Left kidney (tissue), 8 donors: ENCODE measurements around the gene PAGE2. TPM values are rescaled to one million over a fixed set of nuclear protein-coding genes. Genes with fewer than 3 reads are reported as not detected.
"Not testable (repeated sequence)": the region's sequence is repeated elsewhere in the genome, so short reads cannot be mapped to it uniquely, and the experiment has no call there.

Experiments used
- DNase-seq: peaks from one replicate; pipeline ENCODE4 v3.0.0-alpha.2; 2013
- long read RNA-seq, 8 donors: transcript quantifications; one replicate each; lab custom pipeline, GENCODE V29; 2026
- polyA plus RNA-seq: library from polyadenylated mRNA; unstranded; fragments of 120-200 nt; gene quantifications from one replicate; pipeline ENCODE4 v1.2.1, GENCODE V29; 2013; ENCODE audit not compliant: insufficient read length

The PAGE2 gene, protein sequence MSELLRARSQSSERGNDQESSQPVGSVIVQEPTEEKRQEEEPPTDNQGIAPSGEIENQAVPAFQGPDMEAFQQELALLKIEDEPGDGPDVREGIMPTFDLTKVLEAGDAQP
- not detected for polyA plus RNA-seq
- long read RNA-seq, donor 1 = 0 reads
- long read RNA-seq, donor 2 = 0 reads
- long read RNA-seq, donor 3 = 0 reads
- long read RNA-seq, donor 4 = 0 reads
- long read RNA-seq, donor 5 = 0 reads
- long read RNA-seq, donor 6 = 0 reads
- long read RNA-seq, donor 7 = 0 reads
- long read RNA-seq, donor 8 = 0 reads

DNA sequence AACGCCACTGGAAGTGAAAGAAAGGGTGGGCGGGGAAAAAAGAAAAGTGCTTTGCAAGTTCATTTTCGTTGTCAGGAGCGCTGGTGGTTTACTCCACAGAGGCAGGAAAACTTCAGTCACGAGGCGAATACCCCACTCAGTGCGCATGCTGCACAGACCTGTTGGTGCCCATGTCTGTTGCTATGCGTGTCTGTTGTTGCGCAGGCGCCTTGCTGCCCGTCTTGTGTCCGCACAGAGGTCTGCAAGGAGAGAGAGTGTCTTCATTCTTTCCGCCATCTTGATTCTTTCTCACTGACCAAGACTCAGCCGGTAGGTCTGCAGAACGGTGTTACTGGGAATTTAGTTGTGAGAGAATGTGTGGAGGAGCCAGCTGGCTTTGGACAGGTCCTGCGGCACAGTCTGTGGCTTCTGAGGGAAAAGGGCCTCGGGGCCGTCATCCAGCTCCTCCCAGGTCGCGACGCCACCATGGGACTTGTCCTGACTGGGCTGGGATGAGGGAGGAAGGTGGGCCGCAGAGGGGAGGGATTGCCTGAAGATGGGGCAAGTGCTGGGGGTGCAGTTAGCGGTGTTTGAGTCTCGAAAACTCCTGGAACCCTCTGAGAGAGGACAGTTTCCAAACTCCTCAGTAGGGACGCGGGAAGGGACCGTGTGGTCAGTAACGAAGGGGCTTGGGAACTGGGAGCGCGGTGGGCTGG is at the start of gene PAGE2:
Gene PAGE2 (plus strand): TSS at position 224 of the 695 bp plus-strand sequence. CDS start 1,003 bp downstream, outside the sequence.
- DNase-seq = no peak

DNA sequence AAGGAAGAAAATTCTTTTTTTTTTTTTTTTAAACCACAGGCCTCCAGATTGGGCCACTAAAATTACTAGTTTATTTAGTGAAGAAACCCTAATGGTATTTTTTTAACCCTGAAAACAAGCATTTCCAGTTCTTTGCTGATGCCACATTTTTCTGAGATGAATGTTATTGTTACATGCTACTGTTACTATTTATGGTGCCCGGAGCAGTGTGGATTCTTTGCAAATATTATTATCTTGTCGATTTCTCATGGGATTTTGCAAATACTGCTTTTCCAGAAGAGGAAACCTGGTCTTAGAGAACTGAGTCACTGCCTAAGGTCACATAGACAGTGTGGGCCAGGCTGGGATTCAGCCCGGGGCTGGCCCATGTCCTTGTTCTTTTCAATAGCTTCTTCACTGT is 49.3 kb upstream of the PAGE2 start:
- no peak for DNase-seq

DNA sequence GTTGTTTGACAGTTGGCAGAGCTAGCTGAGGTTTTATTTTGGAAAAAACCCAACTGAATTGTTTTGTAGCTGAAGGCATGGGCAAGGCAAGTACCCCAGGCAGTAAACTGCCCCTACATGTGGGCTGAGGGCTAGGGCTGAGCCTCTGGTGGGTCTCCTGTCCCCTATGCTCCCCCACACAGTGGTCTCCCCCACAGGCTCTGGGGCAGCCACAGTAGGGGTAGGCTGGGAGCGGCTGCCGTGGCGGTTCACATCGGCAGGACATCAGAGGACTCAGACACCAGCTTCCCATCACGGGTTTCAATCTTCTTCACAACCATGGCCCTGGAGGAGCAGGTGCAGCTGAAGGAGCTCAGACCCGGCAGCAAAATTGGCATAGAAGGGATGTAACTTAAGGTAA is 47.3 kb upstream of the PAGE2 start:
- DNase-seq = no peak

DNA sequence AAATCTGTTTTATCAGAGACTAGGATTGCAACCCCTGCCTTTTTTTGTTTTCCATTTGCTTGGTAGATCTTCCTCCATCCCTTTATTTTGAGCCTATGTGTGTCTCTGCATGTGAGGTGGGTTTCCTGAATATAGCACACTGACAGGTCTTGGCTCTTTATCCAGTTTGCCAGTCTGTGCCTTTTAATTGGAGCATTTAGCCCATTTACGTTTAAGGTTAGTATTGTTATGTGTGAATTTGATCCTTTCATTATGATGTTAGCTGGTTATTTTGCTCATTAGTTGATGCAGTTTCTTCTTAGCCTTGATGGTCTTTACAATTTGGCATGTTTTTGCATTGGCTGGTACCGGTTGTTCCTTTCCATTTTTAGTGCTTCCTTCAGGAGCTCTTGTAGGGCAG is 38.2 kb upstream of the PAGE2 start:
- DNase-seq = not testable (repeated sequence)

DNA sequence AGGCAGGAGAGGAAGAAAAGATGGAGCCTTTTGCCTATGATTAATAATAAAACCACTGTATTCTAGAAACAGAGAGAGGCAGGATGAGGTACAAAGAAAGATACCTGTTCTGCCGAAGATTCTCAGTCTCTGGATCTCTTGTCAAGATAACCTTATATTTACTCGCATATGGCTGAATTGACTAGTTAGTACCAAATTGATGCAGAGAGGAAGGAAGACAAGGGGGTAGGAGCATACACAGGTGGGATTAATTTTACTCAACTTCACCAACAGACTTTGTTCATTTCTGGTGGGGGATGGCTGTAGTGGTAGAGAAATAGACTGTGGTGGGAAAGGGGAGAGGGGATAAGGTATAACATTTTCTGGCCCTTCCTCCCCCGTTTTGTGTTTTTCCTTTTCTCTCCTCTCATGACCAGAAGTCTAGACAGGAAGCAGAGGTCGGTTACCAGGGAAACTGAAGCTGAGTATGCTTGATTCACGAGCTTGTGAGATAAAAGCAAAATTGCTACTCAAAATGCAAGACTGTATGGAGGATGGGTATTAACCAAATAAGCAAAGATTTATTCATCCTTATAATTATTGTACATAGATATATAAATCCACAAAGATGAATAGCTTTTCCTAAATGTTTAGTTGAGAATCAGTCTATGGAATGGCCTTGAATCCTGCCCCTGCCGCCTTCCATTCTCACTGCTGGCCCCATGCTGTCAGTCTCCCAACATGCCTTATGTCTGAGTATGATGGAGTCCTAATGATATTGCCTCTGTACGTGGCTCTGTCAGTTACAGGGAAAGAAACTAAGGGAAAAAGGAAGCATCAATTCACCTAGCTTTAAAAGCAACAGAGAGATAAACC is 31.8 kb upstream of the PAGE2 start:
- peak; percentile 22 for DNase-seq

DNA sequence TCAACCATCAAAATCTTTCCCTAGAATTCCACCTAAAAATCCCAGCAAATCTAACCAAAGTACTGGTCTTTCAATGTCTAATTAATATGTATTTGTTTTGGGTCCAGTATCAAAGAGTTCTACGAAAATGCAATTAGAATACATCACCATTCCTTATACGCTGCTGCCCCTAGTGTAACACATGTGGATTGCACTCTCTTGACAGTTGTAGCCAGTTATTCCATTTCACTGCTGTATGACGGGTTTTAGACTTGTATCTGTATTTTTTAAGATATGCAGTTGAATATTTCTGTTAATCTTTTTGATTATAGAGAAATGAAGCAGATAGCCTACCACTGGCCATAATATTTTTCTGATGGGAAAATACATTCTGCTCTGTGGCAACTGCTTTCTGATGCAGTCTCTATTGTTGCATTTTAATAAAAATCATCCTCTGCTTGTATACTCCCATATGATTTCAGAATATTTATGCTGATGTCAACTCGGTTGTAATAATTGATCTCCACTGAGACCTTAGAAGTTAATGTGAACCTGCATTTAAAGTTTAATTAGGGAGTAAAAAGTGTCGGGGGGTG is 31.1 kb upstream of the PAGE2 start:
- DNase-seq = peak; percentile 28

DNA sequence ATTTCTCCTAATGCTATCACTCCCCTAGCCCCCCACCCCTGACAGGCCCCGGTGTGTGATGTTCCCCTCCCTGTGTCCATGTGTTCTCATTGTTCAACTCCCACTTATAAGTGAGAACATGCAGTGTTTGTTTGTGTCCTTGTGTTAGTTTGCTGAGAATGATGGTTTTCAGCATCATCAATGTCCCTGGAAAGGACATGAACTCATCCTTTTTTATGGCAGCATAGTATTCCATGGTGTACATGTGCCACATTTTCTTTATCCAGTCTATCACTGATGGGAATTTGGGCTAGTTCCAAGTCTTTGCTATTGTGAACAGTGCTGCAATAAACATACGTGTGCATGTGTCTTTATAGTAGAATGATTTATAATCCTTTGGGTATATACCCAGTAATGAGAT is 21.6 kb upstream of the PAGE2 start:
- DNase-seq = not testable (repeated sequence)

DNA sequence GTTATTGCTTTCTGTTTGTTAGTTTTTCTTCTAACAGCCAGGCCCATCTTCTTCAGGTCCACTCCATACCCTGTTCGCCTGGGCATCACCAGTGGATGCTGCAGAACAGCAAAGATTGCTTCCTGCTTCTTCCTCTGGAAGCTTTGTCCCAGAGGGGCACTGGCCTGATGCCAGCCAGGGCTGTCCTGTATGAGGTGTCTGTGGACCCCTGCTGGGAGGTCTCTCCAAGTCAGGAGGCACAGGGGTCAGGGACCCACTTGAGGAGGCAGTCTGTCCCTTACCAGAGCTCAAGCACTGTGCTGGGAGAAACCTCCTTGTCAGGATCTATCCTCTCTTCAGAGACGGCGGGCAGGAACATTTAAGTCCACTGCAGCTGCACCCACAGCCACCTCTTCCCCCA is 16.5 kb upstream of the PAGE2 start:
- no peak for DNase-seq

DNA sequence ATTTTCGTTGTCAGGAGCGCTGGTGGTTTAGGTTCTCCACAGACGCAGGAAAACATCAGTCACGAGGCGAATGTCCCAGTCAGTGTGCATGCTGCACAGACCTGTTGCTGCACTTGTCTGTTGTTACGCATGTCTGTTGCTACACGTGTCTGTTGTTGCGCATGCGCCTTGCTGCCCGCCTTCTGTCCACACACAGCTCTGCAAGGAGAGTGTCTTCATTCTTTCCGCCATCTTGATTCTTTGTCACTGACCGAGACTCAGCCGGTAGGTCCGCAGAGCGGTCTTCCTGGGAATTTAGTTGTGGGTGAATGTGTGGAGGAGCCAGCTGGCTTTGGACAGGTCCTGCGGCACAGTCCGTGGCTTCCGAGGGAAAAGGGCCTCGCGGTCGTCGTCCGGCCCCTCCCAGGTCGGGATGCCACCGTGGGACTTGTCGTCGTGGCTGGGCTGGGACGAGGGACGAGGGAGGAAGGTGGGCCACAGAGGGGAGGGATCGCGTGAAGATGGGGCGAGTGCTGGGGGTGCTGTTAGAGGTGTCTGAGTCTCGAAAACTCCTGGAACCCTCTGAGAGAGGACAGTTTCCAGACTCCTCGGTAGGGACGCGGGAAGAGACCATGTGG is 13.9 kb upstream of the PAGE2 start, which contains the start of gene PAGE2B:
Gene PAGE2B (plus strand): TSS at position 180 of the 617 bp plus-strand sequence. CDS start 1,012 bp downstream, outside the sequence.
- no peak for DNase-seq

DNA sequence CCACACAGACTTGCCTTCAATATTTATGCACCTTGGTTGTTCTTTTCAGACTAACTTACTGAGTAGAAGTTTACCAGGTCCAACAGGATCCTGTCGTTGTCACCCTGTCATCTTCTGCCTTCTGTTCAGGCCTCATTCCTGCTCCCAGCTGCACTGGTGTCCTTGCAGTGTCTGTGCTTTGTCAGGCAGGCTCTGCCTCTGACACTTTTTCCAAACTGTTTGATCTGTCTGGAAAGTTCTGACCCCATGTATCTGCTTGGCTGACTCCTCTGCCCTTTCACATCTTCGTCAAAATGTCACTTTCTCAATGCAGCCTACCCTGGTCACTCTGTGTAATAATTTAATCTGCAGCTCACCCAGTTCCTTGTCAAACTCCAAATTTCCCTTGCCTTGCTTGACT is 9.9 kb downstream of the PAGE2 start:
- DNase-seq = no peak

DNA sequence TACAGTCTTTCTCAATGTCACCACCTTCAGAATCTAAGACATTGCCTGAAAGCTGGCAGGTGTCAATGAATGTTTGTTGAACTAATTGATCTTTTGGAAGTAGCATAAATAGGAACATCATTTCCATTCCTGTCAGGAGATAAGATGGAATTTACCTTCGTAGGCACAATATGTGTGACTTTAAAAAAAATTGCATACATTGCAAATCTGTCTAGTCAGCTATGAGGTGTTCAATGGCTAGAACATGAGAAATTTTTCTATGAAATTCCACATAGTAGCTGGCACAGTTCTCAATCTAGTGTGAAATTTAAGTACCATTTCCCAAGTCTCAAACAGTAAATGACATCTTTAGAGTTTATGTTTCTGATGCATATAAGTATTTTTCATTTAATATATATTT is 10.3 kb downstream of the PAGE2 start:
- no peak for DNase-seq

DNA sequence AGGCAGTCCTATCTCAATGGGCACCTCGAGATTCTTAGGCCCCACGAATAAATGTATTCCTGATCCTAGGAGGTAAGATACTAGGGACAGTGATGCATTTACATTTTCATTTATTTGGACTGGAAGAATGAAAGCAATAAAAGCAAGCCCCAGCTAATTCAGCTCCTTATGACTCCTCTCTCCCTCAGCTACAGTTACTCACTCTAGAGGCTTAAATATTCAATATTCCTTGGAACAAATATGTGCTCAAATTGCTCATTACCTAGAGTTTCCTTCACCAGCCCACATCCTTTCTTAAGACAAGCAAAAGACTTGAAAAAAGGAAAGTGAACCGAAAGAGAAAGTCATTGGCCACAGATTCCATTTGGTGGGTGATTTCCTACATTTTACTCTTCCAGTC is 13.9 kb downstream of the PAGE2 start:
- no peak for DNase-seq

DNA sequence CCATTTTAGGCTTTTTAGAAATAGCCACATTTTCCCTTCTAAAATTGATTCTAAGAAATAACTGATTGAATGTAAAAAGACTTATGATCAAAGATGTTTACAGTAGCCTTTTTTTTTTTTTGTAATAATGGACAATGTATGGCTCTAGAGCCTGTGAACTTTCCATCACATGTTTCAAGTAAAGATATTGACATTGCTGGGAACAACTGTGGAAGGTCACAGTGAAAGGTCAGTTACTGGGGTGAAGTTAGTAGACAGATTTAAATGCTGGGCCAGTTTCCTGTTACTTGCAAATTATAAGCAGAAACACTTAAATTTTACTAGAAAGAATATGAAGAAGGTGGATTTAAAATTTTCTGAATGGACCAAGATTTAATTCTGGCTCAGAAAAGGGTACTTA is 18.4 kb downstream of the PAGE2 start:
- no peak for DNase-seq

DNA sequence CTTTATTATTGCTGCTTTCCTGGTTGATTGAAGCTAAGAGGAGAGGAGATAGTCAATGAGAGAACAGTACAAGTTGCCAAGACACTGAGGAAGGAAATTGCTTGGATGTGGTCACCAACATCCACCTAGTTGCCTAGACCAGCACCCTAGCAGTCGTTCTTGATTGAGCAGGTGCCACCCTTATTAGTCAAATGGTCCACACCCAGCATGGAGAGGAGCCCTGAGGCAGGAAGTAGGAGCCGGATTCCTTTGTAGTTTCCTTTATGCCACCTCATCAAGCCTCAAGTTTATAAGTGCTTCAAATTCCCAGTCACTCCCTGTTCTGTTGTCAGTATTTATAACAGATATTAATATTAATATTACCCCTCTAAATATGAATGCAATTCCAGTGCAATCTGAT is 19.1 kb downstream of the PAGE2 start:
- no peak for DNase-seq

DNA sequence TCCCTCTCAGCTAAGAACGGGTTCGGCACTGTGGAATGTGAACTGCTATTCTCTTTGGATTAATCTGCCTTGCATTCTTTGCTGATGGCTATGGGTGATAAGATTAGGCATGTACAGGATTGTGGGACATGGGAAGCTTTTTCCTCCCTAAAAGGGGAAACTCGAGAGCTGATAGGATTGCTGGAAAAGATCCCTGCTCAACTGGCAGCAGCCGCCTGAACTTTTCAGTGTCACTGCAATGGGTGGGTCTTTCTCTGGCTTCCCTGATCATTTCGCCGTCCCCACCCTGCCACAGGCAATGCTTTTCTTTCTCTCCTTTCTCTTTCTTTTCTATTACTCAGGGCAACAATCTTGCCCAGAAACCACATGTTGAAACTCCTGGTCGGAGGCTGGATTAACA is 20.5 kb downstream of the PAGE2 start:
- DNase-seq = no peak

DNA sequence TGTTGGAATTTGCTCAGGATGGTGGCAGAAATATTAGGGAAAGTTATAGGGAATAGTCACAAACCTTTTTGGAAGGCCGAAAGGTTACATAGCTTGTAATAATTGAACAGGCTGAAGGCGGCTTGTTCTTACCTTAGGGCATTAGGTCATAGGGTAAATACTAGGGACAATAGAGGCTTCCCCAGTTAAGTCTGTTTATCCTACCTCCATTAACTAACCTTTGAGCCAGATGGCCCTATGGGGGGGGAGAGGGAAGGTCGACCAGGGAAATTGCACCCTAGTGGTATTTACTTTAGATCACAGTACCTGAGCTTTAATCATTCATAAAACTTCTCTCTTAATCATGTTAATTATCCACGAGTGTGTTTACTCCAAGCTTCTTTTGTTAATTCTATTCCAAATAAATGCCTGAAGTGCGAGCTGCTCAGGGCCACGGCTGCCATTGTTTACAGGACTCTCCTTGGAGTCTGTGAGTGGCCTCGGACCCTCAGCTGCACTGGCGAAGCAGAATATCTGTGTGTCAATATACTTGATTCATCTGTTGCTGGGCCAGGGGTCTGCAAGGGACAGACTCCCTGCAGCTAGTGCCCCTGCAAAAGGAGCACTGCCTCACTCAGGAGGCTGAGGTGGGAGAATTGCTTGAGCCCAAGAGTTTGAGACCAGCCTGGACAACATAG is 22.9 kb downstream of the PAGE2 start:
- no peak for DNase-seq

DNA sequence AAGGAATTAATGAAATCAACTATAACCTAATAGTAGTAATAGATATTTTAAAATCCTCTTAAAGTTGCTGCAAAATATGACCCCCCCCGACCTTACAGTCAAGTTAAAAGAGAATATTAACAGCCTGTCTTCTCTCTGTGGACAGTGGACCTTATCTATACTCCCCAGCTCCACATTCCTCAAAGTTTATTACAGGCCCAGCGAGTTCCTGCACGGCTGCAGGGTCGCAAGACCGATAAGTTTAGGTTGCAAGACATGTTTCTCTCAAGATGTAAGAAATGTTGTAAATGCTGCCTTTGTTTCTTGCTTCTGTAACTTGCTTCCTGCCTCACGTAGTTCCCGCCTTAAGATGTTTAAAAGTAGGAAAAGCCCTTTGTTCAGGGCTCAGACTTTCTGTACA is 27.8 kb downstream of the PAGE2 start:
- not testable (repeated sequence) for DNase-seq

DNA sequence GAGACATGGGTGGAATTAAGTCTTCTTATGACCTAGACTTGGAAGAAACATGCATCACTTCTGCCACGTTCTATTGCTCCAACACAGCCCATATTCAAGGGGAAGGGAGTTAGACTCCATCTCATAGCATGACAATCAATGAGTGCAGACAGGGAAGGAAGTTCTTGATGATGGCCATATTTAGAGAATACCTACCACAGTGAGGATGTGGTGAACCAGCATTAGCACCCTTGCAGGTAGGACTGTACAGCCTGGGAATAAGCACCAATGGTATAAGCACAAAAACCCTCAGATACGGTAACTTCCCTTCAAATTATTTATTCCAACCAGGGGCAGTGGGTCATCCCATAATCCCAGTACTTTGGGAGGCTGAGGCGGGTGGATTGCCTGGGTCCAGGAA is 29.8 kb downstream of the PAGE2 start:
- DNase-seq = no peak

DNA sequence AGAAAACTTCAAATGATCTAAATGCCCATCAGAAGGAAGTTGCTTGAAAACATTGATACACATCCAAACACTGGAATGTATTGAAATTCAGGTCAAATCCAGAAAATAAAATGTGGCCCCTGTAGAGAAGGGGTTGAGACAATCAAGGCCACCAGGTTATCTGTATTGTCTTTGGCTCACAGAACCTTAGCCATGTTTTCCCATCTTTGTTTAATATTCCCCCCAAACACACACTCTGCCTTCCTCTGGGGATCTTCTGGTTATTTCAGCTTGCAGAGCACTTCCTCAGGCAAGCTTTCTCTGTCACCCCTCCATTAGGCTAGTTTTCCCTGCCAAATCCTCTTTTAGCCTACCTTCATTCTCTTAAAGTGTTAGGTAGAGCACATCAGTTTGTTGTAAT is 30.5 kb downstream of the PAGE2 start:
- DNase-seq = no peak

DNA sequence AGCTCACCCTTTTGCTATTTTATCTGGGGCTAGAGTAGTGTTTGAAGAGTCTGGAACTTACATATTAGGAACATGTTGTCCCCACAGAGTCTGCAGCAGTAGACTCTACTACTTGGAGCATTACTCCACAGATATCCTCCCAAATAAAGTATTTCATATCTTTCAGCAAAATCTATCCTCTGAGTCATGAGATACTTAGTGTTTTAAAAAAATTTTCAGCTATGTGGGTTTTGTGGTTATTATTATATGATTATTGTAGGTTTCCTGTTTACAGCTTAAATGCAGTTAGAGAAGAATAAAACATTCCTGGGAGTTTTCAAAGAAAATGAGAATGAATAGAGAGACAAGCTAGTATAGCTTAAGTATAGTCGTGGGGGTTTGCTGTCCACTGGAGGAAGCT is 30.9 kb downstream of the PAGE2 start:
- no peak for DNase-seq

DNA sequence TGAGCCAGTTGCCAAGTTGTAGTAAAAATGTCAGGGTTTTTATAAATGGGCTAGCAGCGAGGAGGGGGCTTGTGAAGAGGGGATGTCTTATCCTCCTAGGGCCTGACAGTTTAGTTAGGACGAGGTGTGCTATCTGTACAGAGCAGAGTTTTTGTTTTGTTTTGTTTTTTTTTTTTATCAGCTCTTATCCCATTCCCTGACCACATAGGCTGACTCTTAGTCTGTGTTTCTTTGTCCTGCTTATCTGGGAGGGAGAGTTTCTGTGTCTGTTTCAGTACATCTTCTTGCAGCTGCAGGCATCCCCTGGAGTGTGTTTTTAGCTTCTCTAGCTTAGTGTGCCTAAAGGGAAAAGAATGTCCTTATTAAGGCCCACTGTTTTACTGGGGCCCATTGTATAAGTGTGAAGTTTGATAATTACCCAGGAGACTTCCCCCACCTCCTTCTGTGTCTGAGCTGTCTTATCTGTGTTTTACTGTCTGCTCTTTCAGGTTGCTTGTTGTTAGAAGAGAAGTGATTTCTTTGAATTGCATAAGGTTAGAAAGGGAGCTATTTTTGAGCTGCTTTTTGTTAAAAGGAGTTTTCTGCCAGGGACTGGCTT is 32.0 kb downstream of the PAGE2 start:
- DNase-seq = no peak
